ENCODE measurements around the gene PLEKHO2.

DNA sequence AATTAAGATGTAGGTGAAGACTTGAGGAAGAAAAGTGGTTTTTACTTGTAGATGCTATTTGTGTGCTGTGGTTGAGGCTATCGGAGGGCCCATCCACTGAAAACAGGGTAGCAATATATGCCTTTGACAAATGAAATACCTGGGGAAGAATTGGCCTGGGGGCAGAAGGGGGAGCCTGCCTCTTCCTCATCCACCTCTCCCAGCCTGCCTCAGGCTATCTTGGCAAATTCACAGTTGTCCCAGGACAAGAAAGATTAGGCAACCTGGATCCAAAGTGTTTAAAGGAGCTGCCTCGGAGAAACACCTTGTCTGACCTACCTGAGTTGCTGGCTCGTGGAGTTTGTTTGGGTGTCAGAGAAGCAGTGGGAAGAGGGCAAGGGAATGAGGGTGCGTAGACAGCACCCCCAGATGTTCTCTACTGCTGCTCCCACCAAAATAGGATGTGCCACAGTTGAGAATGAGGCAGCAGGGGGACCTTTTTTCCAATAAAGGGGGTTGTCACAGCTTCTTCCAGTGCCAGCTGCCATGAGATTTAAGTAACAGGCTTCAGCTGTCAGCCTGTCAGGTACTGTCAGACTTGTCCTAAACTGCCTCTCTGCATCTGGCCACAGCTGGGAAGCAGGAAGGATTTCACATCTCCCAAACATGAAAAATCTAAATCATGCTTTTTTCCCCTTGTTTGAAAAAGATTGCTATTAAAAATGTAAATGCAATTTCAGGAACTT lies 9.2 kb downstream of the PLEKHO2 start:
- TF ChIP-seq, protein P1, sequence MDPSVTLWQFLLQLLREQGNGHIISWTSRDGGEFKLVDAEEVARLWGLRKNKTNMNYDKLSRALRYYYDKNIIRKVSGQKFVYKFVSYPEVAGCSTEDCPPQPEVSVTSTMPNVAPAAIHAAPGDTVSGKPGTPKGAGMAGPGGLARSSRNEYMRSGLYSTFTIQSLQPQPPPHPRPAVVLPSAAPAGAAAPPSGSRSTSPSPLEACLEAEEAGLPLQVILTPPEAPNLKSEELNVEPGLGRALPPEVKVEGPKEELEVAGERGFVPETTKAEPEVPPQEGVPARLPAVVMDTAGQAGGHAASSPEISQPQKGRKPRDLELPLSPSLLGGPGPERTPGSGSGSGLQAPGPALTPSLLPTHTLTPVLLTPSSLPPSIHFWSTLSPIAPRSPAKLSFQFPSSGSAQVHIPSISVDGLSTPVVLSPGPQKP (IDR thresholded peaks at IDR 0.05; ENCODE audit: low read depth, low read length), result no peak
- TF ChIP-seq, protein P2, sequence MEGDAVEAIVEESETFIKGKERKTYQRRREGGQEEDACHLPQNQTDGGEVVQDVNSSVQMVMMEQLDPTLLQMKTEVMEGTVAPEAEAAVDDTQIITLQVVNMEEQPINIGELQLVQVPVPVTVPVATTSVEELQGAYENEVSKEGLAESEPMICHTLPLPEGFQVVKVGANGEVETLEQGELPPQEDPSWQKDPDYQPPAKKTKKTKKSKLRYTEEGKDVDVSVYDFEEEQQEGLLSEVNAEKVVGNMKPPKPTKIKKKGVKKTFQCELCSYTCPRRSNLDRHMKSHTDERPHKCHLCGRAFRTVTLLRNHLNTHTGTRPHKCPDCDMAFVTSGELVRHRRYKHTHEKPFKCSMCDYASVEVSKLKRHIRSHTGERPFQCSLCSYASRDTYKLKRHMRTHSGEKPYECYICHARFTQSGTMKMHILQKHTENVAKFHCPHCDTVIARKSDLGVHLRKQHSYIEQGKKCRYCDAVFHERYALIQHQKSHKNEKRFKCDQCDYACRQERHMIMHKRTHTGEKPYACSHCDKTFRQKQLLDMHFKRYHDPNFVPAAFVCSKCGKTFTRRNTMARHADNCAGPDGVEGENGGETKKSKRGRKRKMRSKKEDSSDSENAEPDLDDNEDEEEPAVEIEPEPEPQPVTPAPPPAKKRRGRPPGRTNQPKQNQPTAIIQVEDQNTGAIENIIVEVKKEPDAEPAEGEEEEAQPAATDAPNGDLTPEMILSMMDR (IDR thresholded peaks at IDR 0.05 in 2 of 3, conservative IDR thresholded peaks at IDR 0.05 in 1 of 3; ENCODE audit: control insufficient read depth in 2 of 3, extremely low read depth in 1 of 3, insufficient read depth in 1 of 3, low read depth in 3 of 3, low read length in 3 of 3), result no peak
- no peak for TF ChIP-seq EZH2 (IDR thresholded peaks at IDR 0.05; ENCODE audit: borderline replicate concordance, control insufficient read depth, low read depth, low read length)
